Endothelial cell of umbilical vein (primary cell): ENCODE measurements around the gene GRB2. TPM values are rescaled to one million over a fixed set of nuclear protein-coding genes. Genes with fewer than 3 reads are reported as not detected.

ENCODE experiments used
- BruUV-seq: library from RNA; stranded (reverse); fragments of 400-500 nt; replicated peaks from 2 replicates; lab custom pipeline; 2021; lab: Mats Ljungman, UMichigan
- CTCF ChIA-PET: fragments of 300-600, 350-600 bp; sonication (Branson Sonifier 250); formaldehyde crosslinking; loops from one replicate; lab custom pipeline; 2021; ENCODE audit warnings: antibody characterized with exemption, inconsistent platforms; lab: Charles Lee
- POLR2A ChIA-PET: fragments of 300-600, 350-600 bp; sonication (Branson Sonifier 250); formaldehyde crosslinking; loops from one replicate; lab custom pipeline; 2021; ENCODE audit warnings: antibody characterized with exemption, inconsistent platforms; lab: Charles Lee
- DNase-seq: peaks from one replicate; pipeline ENCODE4 v3.0.0-alpha.2; 2011; ENCODE audit warnings: low read depth, low spot score
- FAIRE-seq: peaks from 2 replicates; lab custom pipeline; 2011; peaks lifted over from hg19 to GRCh38; lab: Jason Lieb, UNC
- H2AFZ ChIP-seq: 2 replicates; pipeline ENCODE4 v1.6.0; 2012; ENCODE audit warnings: low read depth, low read length, control low read depth, inconsistent platforms
- H3K27ac ChIP-seq: 2 replicates; pipeline ENCODE4 v1.5.1; 2011; ENCODE audit warnings: low read depth, mild to moderate bottlenecking, control low read depth, low read length, moderate library complexity; ENCODE audit not compliant: insufficient read depth
- H3K27me3 ChIP-seq, 2 experiments: 2 replicates each; pipeline versions ENCODE4 v1.6.0 to v1.6.1; 2011; ENCODE audit warnings: low read length in 2 of 2, mixed read lengths in 1 of 2; ENCODE audit not compliant: control insufficient read depth in 2 of 2, insufficient read depth in 2 of 2
- H3K36me3 ChIP-seq, 2 experiments: 2 replicates in 1 of 2; 3 replicates in 1 of 2; pipeline ENCODE4 v1.5.1; 2011; ENCODE audit warnings: low read length in 2 of 2, mild to moderate bottlenecking in 1 of 2, moderate library complexity in 1 of 2; ENCODE audit not compliant: control insufficient read depth in 2 of 2, insufficient read depth in 2 of 2; ENCODE audit errors: extremely low read depth in 1 of 2
- H3K4me1 ChIP-seq: 3 replicates; pipeline ENCODE4 v1.5.1; 2011; ENCODE audit warnings: mild to moderate bottlenecking, low read length; ENCODE audit not compliant: control insufficient read depth, insufficient read depth; ENCODE audit errors: extremely low read depth
- H3K4me2 ChIP-seq: 2 replicates; pipeline ENCODE4 v1.6.1; 2011; ENCODE audit warnings: low read length, control low read depth, mixed read lengths; ENCODE audit not compliant: insufficient read depth
- H3K4me3 ChIP-seq, 3 experiments: fragments of 200-600 bp in 1 of 3; sonication (generic), shearing (Covaris generic) in 1 of 3; replicated peaks in 1 of 3; 2 replicates each; pipeline ENCODE4 v1.5.1; 2011 to 2016; ENCODE audit warnings: control low read depth in 3 of 3, low read length in 3 of 3, mild to moderate bottlenecking in 2 of 3, inconsistent platforms in 1 of 3, low read depth in 1 of 3, moderate library complexity in 1 of 3; ENCODE audit not compliant: insufficient read depth in 1 of 3
- H3K79me2 ChIP-seq: 2 replicates; pipeline ENCODE4 v1.6.0; 2012; ENCODE audit warnings: low read length, inconsistent platforms; ENCODE audit not compliant: control insufficient read depth, insufficient read depth
- H3K9ac ChIP-seq: replicated peaks from 2 replicates; pipeline ENCODE3; 2011; ENCODE audit warnings: low read length, control low read depth; ENCODE audit not compliant: insufficient read depth; ENCODE audit errors: extremely low read depth
- H3K9me1 ChIP-seq: replicated peaks from 3 replicates; pipeline ENCODE4 v1.6.0; 2011; ENCODE audit warnings: mild to moderate bottlenecking, low read length; ENCODE audit not compliant: control insufficient read depth, insufficient read depth; ENCODE audit errors: extremely low read depth
- H3K9me3 ChIP-seq: replicated peaks from 2 replicates; pipeline ENCODE4 v1.5.1; 2012; ENCODE audit warnings: low read length, inconsistent platforms; ENCODE audit not compliant: control insufficient read depth, insufficient read depth
- H4K20me1 ChIP-seq: replicated peaks from 2 replicates; pipeline ENCODE3; 2011; ENCODE audit warnings: mild to moderate bottlenecking, low read length; ENCODE audit not compliant: control insufficient read depth, insufficient read depth; ENCODE audit errors: extremely low read depth
- CTCF ChIP-seq, 2 donors: IDR thresholded peaks; 1 replicate in 1 of 2; 2 replicates in 1 of 2; pipeline ENCODE4 v1.5.1; 2011; ENCODE audit warnings: low read length in 2 of 2, mild to moderate bottlenecking in 2 of 2, moderate library complexity in 2 of 2, control low read depth in 1 of 2, inconsistent platforms in 1 of 2, low read depth in 1 of 2; ENCODE audit not compliant: insufficient read depth in 1 of 2; ENCODE audit errors: extremely low read depth in 1 of 2
- EZH2 ChIP-seq: IDR thresholded peaks from 2 replicates; pipeline ENCODE4 v1.6.1; 2012; ENCODE audit warnings: borderline replicate concordance, low read depth, mild to moderate bottlenecking, moderate library complexity, low read length, inconsistent platforms; ENCODE audit not compliant: severe bottlenecking
- FOS ChIP-seq: IDR thresholded peaks from 2 replicates; pipeline ENCODE4 v1.6.1; 2011; ENCODE audit warnings: mild to moderate bottlenecking, low read length, moderate library complexity, borderline replicate concordance; ENCODE audit not compliant: insufficient read depth
- GATA2 ChIP-seq: IDR thresholded peaks from 2 replicates; pipeline ENCODE4 v1.7.0; 2011; ENCODE audit warnings: low read depth, mild to moderate bottlenecking, moderate library complexity, mixed read lengths, low read length; ENCODE audit not compliant: insufficient read length, insufficient read depth
- JUN ChIP-seq: IDR thresholded peaks from 2 replicates; pipeline ENCODE4 v1.6.1; 2011; ENCODE audit warnings: borderline replicate concordance, low read depth; ENCODE audit not compliant: insufficient read length, insufficient read depth
- MAX ChIP-seq: IDR thresholded peaks from 2 replicates; pipeline ENCODE4 v1.6.1; 2011; ENCODE audit not compliant: insufficient read depth, insufficient read length
- MYC ChIP-seq: IDR thresholded peaks from one replicate; pipeline ENCODE4 v1.6.1; 2011; ENCODE audit warnings: mild to moderate bottlenecking, low read depth, low read length
- POLR2A ChIP-seq: IDR thresholded peaks from 2 replicates; pipeline ENCODE4 v1.6.1; 2012; ENCODE audit warnings: low read depth, mild to moderate bottlenecking, control low read depth, low read length
- POLR2AphosphoS5 ChIP-seq: IDR thresholded peaks from 2 replicates; pipeline ENCODE4 v1.6.1; 2012; ENCODE audit warnings: low read depth, mild to moderate bottlenecking, control low read depth, low read length, moderate library complexity; ENCODE audit not compliant: insufficient read depth
- dilution Hi-C: fragments of 300-500 bp; cut with MboI; formaldehyde crosslinking; loops from one replicate; pipeline ENCODE4 v1.15.0; 2019; ENCODE audit warnings: low sequenced_read_pairs; ENCODE audit not compliant: extremely low pct_ligation_motif_present
- intact Hi-C: fragments of 100-400 bp; cut with micrococcal nuclease; formaldehyde crosslinking; loops from one replicate; pipeline ENCODE4 v1.10.0; 2022
- polyA plus RNA-seq, 4 experiments: library from polyadenylated mRNA; depleted of rRNA in 3 of 4; stranded (reverse) in 3 of 4; unstranded in 1 of 4; fragments of >200 nt; gene quantifications; 2 replicates each; pipeline versions ENCODE4 v1.2.1 to v1.2.3, GENCODE V29; 2011 to 2012; ENCODE audit warnings: missing spikeins in 1 of 4
- total RNA-seq: library from RNA; stranded (reverse); gene quantifications from 2 replicates; pipeline ENCODE4 v1.2.3, GENCODE V29; 2021

Gene GRB2
- total and polyA plus RNA-seq, 2 donors (not counting 3 experiments of a cell fraction or from before 2014, with no cell fraction given), result 51.5 to 93.9 TPM

- peaks cover 10% of the 10 kb centered on the region for H4K20me1 ChIP-seq
- H3K9me3 ChIP-seq, result no peaks in the 10 kb centered on the region
- intact Hi-C loops (no loop called here), dilution Hi-C loops (no loop called here)
- no peaks in the 10 kb centered on the region for H3K27me3 ChIP-seq
- BruUV-seq, result no TSS peak
- ChIA-PET CTCF (interaction anchor here (1.3 to 1.6 kb wide), 2 partner anchors 14 to 22 kb away, joined by 3 to 5 read pairs; no protein-coding TSS in a partner anchor), POLR2A (no interaction called here)
- H3K4me1 ChIP-seq, result peaks cover 11% of the 10 kb centered on the region
- FAIRE-seq (peak; percentile 60), DNase-seq (no peak)
- no peak overlapping the region for H3K4me3 ChIP-seq
- H3K27ac ChIP-seq, result no peak overlapping the region
- peaks cover 89% of the 10 kb centered on the region for H3K79me2 ChIP-seq
- H3K36me3 ChIP-seq, result no peaks in the 10 kb centered on the region
- no peak overlapping the region for H2AFZ ChIP-seq
- H3K9ac ChIP-seq, result no peak overlapping the region
- H3K9me1 ChIP-seq, result no peaks in the 10 kb centered on the region
- TF ChIP-seq EZH2 (no peak), GATA2 (no peak), CTCF (IDR thresholded peaks at IDR 0.05; ENCODE audit: extremely low read depth in 1 of 2, insufficient read depth in 1 of 2, low read depth in 1 of 2, low read length in 2 of 2) (no peak), POLR2AphosphoS5 (no peak), MYC (no peak), MAX (no peak), JUN (no peak), POLR2A (no peak), FOS (no peak)
- H3K4me2 ChIP-seq, result no peak overlapping the region
Measured at GRCh38 chr17:75366432-75366831, 39.0 kb downstream of the GRB2 start.
